HK-2 (cell line): Measurements from ENCODE around the gene ZBTB20.

ENCODE experiments used
- DNase-seq: peaks from one replicate; pipeline ENCODE4 v3.0.0-alpha.2; 2018; ENCODE audit not compliant: unreplicated experiment

ZBTB20 gene

DNA sequence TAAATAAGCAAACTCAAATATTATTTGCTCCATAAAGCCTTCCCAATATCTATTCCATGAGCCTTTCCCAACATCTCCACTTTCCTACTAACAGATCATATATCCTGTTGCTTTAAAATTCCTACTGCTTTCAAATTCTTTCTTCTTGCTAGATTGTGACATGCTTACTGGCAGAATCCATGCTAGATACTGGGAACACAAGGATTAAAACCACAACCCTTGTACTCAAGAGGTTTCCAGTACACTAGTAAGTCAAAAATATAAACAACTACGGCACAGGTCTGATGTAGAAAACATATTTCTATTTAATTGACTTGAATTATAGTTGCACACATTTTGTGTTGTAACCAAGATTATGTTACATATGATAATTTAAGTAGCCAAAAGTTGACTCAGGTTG, 275.0 kb downstream of the ZBTB20 start:
- no peak for DNase-seq

DNA sequence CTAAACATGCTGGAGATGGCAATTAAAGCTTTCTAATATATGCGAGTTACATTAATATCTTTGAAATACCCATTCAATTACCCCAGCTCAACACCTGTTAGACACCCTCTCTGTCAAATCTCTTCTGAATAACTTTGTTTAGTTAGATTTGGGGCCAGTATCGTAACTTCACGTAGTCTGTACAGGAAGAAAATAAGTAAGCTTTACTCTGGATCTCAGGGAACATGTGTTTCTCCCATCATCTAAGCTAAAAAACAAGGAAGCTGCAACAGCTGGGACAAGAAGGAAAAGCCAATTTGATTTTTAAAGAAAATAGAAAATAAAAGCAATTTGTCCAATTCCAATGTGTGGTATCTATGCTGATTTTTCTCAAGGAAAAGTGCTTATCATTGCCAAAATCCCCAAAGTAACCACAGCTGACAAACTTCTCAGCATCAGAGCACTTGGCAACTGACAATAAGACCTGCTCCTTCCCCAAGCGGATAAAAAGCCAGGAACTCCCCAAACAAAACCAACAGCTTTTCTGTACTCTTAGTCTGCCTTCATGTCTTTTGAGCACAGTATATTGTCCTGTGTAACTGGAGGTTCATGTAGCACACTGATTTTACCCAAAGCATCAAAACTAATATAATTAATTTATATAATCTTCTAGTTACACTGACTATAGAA, 279.1 kb downstream of the ZBTB20 start:
- no peak for DNase-seq

DNA sequence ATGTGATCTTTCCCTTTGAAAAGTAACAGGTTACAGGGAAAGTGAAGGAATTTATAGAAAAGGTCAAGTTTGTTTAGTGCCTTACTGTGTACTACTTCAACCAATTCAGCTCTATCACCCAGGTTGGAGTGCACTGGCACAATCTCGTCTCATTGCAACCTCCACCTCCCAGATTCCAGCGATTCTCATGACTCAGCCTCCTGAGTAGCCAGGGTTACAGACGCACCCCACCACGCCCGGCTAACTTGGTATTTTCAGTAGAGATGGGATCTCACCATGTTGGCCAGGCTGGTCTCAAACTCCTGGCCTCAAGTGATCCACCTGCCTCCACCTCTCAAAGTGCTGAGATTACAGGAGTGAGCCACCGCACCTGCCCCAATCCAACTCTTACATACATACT, 279.7 kb downstream of the ZBTB20 start:
- no peak for DNase-seq

DNA sequence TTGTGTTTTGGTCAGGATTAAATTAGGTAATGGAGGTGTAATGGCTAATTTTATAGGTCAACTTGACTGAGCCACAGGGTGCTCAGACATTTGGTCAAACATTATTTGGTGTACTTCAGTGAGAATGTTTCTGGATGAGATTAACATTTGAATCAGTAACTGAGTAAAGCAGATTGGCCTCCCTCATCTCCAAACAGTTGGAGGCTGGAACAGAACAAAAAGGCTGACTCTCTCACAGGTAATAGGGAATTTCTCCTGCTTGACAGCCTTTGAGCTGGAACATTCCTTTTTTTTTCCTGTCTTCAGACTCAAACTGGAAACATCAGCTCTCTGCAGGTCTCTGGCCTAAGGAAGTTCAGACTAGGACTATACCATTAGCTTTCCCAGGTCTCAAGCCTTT, 280.7 kb downstream of the ZBTB20 start:
- DNase-seq: no peak

DNA sequence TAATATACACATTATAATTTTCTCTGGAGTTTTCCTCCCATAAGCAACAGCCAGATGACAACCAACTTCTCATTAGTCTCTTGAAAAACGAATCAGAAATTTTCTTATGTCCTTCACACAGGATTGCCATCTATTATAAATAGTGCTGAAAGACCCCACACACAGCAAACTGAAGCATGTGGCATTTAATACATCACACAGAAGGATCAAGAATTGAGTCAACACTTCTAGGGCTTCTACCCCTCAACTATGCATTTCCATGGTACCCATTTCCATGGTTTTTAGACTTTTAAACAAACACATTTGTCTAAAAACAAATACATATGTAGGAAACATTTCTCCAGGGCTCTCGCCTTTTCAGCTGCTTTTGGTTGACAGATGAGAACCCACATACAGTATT, 282.1 kb downstream of the ZBTB20 start:
- no peak for DNase-seq

DNA sequence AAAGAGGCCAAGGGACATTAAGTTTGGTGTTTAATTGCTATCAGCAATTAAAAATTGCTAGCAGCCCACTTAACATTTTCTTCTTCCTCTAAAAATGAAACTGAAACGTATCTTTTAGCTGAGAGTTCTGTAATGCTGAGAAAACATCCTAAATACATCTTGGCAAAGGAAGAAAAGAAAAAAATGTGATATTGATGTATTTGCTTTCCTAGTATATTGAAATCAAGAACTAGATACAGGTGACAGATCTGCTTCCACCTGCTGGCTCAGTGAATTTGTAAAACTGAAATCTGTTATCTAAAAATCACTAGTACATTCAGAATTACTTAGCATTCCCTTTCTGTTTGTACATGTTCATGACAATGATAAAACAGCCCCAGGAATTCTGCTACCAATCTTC, 283.2 kb downstream of the ZBTB20 start:
- DNase-seq: no peak

DNA sequence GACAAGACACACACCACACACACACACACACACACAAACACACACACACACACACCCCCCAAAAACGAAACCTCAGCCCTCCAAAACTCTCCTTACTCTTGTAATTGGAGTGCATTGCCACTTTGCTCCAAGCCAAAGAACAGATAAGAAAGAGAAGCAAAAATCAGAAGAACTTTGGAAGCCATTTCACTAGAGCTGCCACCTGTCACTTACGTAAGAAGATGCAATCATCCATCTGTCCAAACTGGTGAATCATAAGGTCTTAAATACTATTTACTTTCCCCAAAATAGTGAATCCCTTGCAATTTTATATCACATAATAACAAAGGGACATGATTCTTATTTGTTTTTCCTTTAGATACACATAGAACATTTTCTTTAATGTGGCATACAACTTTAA, 285.4 kb downstream of the ZBTB20 start:
- DNase-seq: no peak

DNA sequence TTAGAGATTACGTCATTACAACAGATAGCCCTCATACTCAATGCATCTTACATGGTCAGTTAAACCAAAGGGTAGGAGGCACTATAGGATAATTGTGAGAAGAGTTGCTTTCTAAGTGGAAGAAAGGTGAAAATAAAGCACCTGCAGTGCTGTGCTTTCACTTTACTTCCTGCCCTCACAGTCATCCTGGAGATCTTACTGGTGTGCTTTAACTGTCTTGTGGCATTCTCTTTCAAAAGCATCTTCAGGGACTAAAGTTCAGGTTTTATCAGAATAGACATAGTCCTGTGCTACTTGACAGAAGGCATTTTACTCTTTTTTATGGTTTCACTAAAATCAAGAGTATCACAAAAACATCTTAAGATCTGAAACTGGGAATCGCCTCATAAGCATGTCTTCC, 286.6 kb downstream of the ZBTB20 start:
- no peak for DNase-seq

DNA sequence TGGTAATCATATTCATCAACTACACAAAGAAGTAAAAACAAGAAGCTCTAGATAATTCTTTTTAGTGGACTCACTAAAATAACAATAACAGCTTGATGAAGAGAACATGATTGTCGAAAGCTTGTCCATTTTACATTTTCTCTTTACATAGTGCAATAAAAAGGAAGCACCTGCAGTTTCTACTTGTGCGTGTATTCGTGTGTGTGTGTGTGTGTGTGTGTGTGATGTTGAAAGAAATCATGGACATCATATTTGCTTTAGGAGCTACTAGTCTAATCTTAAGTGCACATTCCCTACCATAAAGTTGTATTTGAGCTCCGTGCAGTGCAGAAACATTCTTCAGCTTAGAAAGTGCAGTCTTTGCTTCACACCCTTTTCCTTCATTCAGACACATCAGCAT, 288.8 kb downstream of the ZBTB20 start:
- no peak for DNase-seq

DNA sequence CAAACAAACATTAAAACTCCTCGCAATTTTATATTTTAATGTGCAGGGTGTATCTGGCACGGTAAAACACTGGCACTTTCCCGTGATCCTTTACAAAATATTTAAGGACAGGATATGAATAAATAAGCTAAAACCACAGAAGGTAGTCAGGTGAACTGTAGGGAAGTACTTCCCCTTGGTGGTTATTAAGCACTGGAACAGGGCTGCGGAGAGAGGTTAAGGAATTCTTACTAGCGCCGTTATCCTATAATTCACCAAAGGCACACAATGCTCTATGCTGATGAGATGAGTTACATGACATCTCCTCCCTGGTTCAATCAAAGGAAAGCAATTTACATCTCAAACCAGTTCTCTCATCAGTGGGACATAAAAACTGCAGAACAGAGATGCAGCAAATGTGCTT, 289.8 kb downstream of the ZBTB20 start:
- no peak for DNase-seq

DNA sequence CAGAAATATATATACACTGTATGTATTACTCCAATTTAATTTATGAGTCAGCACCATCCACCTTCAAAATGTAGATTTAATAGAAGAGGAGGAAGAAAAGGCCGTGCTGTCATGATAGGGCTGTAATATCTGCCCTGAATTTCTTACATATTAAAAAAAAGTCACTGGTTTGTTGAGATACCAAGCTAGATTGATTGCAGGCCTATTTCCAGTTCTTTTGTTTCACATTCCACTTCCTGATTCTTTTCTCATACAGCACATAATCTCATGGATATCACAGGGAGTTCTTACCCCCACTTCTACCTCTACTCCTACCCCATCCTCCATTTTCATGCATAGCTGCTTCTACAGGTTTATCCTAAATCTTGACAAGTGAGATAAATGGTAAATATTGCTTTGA, 290.3 kb downstream of the ZBTB20 start:
- DNase-seq: no peak

DNA sequence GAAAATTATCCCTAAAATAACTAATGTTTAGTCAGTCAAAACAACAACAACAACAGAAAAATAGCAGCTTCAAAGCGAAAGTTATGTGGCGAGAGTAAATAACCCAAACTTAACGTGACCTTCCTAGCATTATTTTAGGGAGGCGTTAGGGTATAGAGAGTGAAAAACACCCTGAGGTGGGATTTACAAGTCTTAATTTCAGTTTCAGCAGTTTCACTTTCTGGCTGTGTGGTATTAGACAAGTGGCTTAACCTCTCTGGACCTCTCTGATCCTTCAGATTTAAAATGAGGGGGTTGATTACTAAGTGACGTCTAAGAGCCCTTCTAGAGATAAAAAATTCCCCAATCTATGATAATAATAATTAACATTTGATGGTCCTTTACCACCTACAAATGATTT, 291.2 kb downstream of the ZBTB20 start:
- DNase-seq: no peak

DNA sequence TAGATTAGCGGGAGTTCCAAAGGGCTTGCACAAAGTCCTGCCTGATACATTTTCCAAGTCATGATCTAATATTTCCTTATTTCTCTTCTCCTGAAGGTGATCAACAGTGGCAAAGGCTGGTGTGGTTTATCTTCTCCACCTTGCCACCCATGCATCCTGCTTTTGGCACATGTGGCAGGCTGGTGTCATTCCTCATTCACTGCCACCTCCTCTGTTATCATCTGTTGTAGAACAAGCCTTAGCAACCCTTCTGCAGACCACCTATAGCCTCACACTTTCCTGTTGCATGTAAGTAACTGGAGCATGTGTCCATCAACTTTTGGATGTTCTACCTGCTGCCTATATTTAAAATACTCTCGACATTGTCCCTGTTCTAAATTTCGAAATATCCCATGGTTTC, 294.1 kb downstream of the ZBTB20 start:
- no peak for DNase-seq

DNA sequence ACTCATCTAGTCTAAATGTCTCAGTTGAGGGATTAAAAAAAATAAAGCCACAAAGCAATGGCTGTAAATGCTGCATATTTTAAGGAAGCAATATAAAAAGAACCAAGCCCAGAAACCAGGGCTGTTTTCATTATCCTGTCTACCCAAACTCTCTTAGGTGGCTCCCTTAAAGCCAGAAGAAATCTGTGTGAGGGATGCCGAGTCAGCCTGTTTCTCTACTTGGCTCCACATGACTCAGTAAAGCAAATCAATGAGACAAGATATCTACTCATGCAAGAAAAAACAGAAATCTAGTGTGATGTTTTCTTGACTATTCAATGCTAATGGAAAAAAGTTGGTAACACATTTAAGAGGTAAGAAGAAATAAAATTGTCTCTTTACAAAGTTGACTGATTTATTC, 296.2 kb downstream of the ZBTB20 start:
- DNase-seq: no peak

DNA sequence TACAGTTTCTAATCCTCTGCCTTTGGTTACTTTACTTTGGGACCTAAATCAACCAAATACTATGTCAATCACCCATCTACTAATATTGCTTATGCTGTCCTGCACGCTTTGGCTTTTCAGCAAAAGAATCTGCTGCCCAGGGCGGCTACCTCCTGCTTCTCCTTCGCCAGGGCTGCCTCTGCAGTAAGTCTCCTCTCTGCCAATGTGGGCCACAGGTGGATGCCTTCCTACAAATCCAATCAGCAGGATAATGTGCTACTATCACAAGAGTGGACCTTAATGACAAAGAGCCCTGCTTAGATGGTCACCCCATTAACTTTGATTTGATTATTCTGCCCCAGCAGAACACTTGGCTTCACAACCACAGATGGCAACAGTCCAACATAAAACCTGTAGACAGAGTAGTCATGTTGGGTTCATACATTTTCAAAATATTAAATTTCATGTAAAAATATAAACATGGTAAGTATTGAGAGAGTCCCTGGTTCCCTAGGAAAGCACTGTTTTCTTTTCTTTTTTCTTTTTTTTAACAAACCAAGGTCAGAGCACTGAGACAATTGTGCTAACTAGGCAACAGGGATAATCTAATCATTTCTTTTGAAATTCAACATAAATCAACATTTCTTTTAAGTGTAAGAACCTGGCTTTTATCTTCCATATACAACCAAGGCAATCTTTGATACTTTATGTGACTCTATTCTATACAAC, 298.3 kb downstream of the ZBTB20 start:
- no peak for DNase-seq

DNA sequence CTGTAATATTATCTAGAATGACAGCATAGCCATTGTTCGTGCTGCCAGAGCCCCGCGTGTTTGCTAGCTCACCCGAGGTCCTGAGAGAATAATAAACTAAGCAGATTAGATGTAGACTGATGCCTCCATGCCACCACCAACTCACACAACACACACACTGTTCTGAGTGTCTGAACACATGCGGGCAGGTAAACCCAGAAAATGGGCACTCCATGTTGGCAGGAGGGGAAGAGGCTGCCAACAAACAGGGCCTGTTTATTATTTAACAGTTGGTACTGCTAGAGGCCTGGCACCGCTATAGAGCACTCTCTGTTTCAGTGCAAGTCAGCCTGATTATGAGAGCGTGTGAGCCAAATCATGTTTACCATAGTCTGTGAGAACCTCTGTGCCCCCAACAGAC, 299.0 kb downstream of the ZBTB20 start:
- DNase-seq: no peak

DNA sequence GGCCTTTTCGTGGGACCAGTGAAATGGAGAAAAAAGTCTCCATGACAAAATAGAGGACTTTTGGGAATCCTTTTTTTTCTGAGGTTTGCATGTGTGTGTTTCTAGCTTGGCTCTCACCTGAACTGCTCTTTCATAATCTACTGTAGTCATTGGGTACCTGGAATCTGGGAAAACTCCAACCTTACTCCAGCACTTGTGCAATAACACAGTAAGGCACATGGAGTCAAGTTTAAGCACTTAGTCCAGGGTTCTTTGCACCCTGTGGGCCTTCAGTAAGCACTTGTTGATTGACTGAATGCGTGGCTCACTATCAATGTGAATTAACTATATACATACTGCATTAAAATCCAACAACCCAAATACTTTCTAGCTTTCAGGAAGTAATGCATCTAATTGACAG, 299.5 kb downstream of the ZBTB20 start:
- no peak for DNase-seq

DNA sequence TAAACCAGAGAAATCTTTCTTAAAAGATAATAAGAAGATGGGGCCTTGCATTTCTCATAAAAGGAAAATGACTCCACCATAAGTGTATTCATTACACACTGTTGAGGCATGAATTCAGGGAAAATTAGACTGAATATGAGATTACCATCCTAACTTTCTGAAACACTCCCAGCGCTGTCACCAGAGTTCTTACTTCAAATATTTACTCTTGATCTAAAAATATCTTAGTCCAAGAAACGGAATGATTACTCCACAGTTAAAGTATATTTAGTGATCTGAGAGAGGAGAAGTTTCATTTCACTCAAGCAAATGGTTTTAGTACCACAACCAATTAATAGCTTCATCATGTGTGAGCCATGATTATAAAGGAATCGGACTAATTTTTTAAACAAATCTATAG, 300.3 kb downstream of the ZBTB20 start:
- DNase-seq: no peak

DNA sequence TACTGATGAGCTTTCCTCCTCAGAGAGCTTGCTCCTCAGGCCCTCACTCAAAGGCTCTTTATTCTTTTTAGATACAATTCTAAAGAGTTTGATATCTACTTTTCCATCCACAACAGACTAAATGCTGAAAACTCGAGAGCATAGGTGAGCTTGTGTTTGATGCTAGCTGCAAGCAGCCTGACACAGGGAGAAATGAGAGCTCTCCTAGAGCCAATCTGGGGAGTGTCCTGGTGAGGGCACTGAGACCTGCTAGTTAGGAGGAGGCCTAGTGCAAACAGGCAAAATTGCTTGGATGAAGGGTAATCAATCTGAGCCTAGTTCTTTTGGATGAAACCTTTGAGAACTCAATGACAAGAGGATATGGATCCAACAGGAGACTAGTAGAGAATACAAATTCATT, 300.8 kb downstream of the ZBTB20 start:
- no peak for DNase-seq

DNA sequence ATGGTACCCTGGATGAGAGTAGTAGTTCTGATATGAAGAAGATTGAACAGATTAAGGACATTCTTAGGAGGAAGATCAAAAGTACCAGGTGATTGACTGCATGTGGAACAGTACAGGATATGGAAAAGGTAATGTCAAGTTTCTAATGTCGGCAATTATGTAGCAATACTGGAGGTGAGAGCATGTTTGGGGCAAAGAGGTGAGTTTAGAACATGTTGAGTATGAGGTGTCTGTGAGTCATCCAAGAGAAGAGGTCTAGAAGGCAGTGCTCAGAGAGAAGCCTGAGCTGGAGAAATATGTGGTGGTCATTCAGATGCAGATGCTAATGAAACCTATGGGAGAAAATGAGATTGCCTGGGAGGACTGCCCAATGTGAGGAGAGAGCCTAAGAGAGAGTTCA, 305.6 kb downstream of the ZBTB20 start:
- DNase-seq: no peak

DNA sequence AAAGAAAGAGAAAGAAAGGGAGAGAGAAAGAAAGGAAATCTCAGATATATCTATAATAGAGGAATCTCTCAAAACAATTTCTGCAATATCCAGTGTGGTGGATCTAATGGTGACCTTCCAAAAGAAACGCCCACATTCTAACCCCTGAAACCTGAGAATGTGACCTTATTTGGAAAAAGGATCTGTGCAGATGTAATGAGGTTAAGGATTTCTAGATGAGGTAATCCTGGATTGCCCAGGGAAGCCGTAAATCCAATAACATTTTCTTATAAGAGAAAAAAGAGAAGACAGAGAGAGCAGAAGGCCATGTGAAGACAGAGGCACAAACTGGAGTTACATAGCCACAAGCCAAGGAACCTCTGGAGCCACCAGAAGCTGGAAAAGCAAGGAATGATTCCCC, 307.6 kb downstream of the ZBTB20 start:
- DNase-seq: no peak

DNA sequence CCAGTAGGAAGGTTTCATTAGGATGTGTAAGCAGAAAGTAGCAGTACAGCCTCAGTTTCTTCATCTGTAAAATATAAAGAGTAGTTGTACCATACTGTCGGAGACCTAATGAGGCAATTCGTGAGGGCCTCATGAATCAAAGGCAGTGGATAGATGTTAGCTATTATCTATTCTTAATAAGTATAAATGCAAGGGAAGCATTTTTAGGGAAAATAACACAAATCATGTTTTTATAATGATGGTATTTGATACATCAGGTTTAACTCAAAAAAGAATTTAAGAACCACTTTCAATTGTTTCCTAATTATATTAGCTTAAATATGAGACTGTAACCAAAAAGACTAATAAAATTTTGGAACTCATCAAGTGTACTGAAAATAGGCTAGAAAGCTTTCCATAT, 309.1 kb downstream of the ZBTB20 start:
- no peak for DNase-seq

DNA sequence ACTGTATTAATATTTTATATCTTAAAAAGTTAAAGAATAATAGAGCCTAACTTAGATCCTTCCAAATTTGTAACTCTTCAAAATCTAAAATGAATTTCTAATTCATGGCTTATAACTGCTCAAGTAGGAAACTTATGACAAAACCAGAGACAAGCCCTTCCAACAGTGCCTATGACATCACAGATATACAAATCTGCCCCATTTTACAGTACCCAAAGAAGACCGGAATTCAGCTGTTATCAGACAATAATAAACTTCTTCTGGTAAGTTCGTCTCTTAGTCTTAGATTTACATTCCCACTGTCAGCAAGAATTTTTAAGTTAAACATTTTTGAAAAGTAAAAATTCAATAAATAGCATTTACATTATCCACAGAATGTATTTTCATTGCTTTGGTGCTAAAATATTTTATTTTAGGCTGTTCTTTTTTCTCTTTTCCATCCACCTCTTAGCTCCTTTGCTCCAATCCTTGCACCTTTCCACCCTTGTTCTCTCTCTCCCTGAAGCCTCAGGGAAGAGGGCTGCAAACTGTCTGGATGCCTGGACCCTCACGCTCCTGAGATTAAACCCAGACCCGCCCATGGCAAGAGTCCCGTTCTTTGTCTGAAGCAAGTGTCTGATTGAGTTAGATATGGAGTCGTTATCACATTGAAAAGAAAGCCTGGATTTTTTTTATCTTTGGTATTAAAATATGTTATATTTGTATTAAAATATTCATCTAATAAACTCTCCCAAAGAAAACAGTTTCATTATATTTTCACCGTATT, 312.7 kb downstream of the ZBTB20 start:
- no peak for DNase-seq
